ENCODE measurements around the gene CISH.

Gene CISH

DNA sequence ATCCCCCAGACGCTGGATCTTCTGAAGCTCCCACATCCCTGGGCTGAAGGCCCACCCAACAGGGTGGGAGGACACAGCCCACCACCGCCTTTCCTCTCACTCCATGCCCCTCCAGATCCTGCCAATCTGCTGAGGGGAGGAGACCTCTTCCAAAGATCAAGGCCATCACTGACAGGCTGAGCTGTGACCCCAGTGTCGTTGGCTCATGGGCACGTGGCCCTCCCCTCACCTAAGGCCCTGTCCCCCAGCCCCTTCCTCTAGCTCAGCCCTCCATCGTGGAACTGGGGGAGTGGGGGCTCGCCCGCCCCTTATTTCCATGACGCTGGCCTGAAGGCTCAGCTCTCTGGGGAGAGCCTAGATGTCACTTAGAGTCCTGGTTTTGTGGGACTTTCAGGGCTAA lies 54.5 kb downstream of the CISH start:
- DNase-seq (ENCODE audit: low read depth) = no peak
- no peak overlapping the region for H3K4me3 ChIP-seq (ENCODE audit: low read depth, low read length)
- TF ChIP-seq, protein P1, sequence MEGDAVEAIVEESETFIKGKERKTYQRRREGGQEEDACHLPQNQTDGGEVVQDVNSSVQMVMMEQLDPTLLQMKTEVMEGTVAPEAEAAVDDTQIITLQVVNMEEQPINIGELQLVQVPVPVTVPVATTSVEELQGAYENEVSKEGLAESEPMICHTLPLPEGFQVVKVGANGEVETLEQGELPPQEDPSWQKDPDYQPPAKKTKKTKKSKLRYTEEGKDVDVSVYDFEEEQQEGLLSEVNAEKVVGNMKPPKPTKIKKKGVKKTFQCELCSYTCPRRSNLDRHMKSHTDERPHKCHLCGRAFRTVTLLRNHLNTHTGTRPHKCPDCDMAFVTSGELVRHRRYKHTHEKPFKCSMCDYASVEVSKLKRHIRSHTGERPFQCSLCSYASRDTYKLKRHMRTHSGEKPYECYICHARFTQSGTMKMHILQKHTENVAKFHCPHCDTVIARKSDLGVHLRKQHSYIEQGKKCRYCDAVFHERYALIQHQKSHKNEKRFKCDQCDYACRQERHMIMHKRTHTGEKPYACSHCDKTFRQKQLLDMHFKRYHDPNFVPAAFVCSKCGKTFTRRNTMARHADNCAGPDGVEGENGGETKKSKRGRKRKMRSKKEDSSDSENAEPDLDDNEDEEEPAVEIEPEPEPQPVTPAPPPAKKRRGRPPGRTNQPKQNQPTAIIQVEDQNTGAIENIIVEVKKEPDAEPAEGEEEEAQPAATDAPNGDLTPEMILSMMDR (IDR thresholded peaks at IDR 0.05; ENCODE audit: low read depth, low read length, missing control alignments) = no peak

All from GM12864 (cell line).